Endodermal cell (in vitro differentiated cells): Measurements from ENCODE around the gene ATG9B. TPM values are rescaled to one million over a fixed set of nuclear protein-coding genes. Genes with fewer than 3 reads are reported as not detected.

Source experiments
- DNase-seq: peaks from one replicate; pipeline ENCODE4 v3.0.0-alpha.2; 2017
- H3K27ac ChIP-seq: 2 replicates; pipeline ENCODE4 v1.5.1; 2013; ENCODE audit warnings: mild to moderate bottlenecking, low read depth, low read length, moderate library complexity
- H3K27me3 ChIP-seq: 2 replicates; pipeline ENCODE4 v1.6.1; 2013; ENCODE audit warnings: mild to moderate bottlenecking, low read length, moderate library complexity; ENCODE audit not compliant: insufficient read depth, control insufficient read depth, poor library complexity, severe bottlenecking
- H3K36me3 ChIP-seq: 2 replicates; pipeline ENCODE4 v1.7.0; 2013; ENCODE audit warnings: mild to moderate bottlenecking, low read length, moderate library complexity; ENCODE audit not compliant: control insufficient read depth, insufficient read depth
- H3K4me1 ChIP-seq: one replicate; pipeline ENCODE4 v1.7.0; 2013; ENCODE audit warnings: low read length; ENCODE audit not compliant: control insufficient read depth, insufficient read depth
- H3K4me3 ChIP-seq: 2 replicates; pipeline ENCODE4 v1.5.1; 2013; ENCODE audit warnings: mild to moderate bottlenecking, low read length, moderate library complexity
- H3K9ac ChIP-seq: 2 replicates; pipeline ENCODE4 v1.6.1; 2013; ENCODE audit warnings: mild to moderate bottlenecking, low read length, moderate library complexity; ENCODE audit not compliant: poor library complexity, severe bottlenecking; ENCODE audit errors: extremely low read depth
- H3K9me3 ChIP-seq: 2 replicates; pipeline ENCODE4 v1.6.1; 2013; ENCODE audit warnings: mild to moderate bottlenecking, low read length, moderate library complexity; ENCODE audit not compliant: control insufficient read depth
- H3K27ac Mint-ChIP-seq: 2 replicates; pipeline ENCODE4 v1.8.0; 2020; ENCODE audit warnings: mixed read lengths
- H3K27me3 Mint-ChIP-seq: 2 replicates; pipeline ENCODE4 v1.8.0; 2021; ENCODE audit warnings: mild to moderate bottlenecking, mixed read lengths; ENCODE audit not compliant: insufficient read depth
- H3K36me3 Mint-ChIP-seq: 2 replicates; pipeline ENCODE4 v1.8.0; 2020; ENCODE audit warnings: low read depth, mixed read lengths
- H3K4me1 Mint-ChIP-seq: 2 replicates; pipeline ENCODE4 v1.8.0; 2020; ENCODE audit warnings: mixed read lengths
- H3K4me3 Mint-ChIP-seq: 2 replicates; pipeline ENCODE4 v1.8.0; 2020; ENCODE audit warnings: mild to moderate bottlenecking, moderate library complexity, mixed read lengths
- H3K9me3 Mint-ChIP-seq: 2 replicates; pipeline ENCODE4 v1.8.0; 2020; ENCODE audit warnings: mild to moderate bottlenecking, mixed read lengths
- WGBS, 2 experiments: methylation state at CpG; one replicate each; pipeline versions ENCODE4 v1.1.5 to v1.1.7; 2013; ENCODE audit warnings: missing lambda C conversion rate in 2 of 2, mixed read lengths in 1 of 2; ENCODE audit not compliant: insufficient coverage in 1 of 2, insufficient read length in 1 of 2; 5-methylcytosine and 5-hydroxymethylcytosine counted together
- total RNA-seq, 2 donors: library from RNA; stranded (reverse); fragmentation: NEBNext Ultra II Directional in 1 of 2; extraction: Animal tissue kit (Norgen Biotek cat#: 25700) in 1 of 2; gene quantifications; 2 replicates in 1 of 2; 3 replicates in 1 of 2; pipeline ENCODE4 v1.2.1, GENCODE V29; 2021
- TF ChIP-seq, protein P1 (sequence below): fragments of 200-600 bp; sonication (generic); conservative IDR thresholded peaks from 2 replicates; pipeline ENCODE4 v1.5.0; 2021; ENCODE audit warnings: antibody characterized with exemption, mild to moderate bottlenecking

Gene ATG9B
- total RNA-seq, 2 donors from 2014 or later, result 2.0 to 3.0 TPM

DNA sequence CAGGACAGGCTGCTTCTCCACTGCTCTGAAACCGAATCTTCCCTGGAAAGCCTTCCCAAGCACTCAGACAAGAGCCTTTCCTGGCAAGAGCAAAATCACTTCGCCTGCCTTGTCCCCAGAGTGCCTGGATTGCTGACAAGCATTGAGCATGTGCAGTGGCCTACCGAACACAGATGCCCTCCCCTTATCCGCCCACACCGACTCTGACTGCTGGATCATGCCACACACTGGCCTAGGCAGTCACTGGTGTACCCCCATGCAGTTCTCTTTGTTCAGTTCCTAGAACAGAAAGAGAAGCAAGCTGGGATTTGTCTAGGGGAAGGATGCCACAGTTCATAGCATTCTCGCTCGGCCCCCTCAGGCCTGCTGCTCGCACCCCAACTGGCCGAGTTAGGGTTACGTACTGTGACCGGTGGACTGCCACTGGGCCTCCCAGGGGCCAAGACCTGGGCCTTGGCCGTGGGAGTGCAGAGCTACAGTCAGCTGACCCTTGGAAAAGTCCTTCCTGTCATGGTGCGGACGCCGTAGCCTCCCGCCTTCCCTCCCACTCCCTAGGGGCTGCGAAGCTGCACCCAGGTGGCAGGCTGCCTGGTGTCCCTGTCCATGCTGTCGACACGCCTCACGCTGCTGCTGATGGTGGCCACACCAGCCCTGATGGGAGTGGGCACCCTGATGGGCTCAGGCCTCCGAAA is 10.9 kb upstream of the ATG9B start:
- H3K9me3 Mint-ChIP-seq, result no peaks in the 10 kb centered on the region
- Histone ChIP-seq H3K36me3 (peaks cover 10% of the 10 kb centered on the region), H3K9ac (no peak overlapping the region), H3K9me3 (no peaks in the 10 kb centered on the region), H3K27me3 (no peaks in the 10 kb centered on the region), H3K27ac (no peak overlapping the region), H3K4me1 (peaks cover 6% of the 10 kb centered on the region), H3K4me3 (no peak overlapping the region)
- H3K36me3 Mint-ChIP-seq, result peaks cover 8% of the 10 kb centered on the region
- peaks cover 3% of the 10 kb centered on the region for H3K4me1 Mint-ChIP-seq
- no peak for DNase-seq
- H3K4me3 Mint-ChIP-seq, result no peak overlapping the region
- 88 to 90% methylated on average over 12 to 21 of the region's 21 CpGs for WGBS, 2 experiments
- no peak overlapping the region for H3K27ac Mint-ChIP-seq
- TF ChIP-seq, protein P1, sequence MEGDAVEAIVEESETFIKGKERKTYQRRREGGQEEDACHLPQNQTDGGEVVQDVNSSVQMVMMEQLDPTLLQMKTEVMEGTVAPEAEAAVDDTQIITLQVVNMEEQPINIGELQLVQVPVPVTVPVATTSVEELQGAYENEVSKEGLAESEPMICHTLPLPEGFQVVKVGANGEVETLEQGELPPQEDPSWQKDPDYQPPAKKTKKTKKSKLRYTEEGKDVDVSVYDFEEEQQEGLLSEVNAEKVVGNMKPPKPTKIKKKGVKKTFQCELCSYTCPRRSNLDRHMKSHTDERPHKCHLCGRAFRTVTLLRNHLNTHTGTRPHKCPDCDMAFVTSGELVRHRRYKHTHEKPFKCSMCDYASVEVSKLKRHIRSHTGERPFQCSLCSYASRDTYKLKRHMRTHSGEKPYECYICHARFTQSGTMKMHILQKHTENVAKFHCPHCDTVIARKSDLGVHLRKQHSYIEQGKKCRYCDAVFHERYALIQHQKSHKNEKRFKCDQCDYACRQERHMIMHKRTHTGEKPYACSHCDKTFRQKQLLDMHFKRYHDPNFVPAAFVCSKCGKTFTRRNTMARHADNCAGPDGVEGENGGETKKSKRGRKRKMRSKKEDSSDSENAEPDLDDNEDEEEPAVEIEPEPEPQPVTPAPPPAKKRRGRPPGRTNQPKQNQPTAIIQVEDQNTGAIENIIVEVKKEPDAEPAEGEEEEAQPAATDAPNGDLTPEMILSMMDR, result no peak
- H3K27me3 Mint-ChIP-seq, result no peaks in the 10 kb centered on the region

DNA sequence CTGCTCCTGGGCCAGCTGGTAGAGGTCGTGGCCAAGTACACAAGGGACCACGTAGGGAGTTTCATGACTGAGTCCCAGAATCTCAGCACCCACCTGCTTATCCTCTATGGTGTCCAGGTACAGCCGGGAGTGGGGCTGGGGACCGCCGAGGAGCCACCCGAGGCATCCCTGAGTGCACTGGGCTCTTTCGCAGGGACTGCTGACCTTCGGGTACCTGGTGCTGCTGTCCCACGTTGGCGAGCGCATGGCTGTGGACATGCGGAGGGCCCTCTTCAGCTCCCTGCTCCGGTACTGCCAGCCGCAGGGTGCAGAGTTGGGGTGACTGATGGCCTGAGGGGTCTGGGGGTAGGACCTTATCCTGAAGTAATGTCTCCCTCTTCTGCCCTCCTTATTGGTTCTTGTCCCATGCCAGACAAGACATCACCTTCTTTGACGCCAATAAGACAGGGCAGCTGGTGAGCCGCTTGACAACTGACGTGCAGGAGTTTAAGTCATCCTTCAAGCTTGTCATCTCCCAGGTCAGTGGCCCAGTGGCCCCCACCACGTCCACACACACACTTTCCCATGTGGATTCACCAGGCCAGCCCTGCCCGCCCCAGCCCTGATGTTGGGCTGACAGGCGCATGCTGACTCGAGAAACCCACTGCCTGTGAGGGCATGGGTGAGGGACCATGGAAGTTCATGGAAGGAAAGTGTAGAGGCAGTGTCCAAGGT is 10.2 kb upstream of the ATG9B start:
- H3K4me1 ChIP-seq, result peaks cover 4% of the 10 kb centered on the region
- Mint-ChIP-seq H3K36me3 (peaks cover 8% of the 10 kb centered on the region), H3K4me3 (no peak overlapping the region), H3K27me3 (no peaks in the 10 kb centered on the region), H3K4me1 (peaks cover 3% of the 10 kb centered on the region), H3K9me3 (no peaks in the 10 kb centered on the region), H3K27ac (no peak overlapping the region)
- no peaks in the 10 kb centered on the region for H3K9me3 ChIP-seq
- H3K27ac ChIP-seq, result no peak overlapping the region
- DNase-seq, result no peak
- no peak overlapping the region for H3K9ac ChIP-seq
- peaks cover 10% of the 10 kb centered on the region for H3K36me3 ChIP-seq
- H3K27me3 ChIP-seq, result no peaks in the 10 kb centered on the region
- WGBS, 2 experiments, result 95 to 97% methylated on average over 19 to 21 of the region's 21 CpGs
- TF ChIP-seq, protein P1, result no peak
- H3K4me3 ChIP-seq, result no peak overlapping the region

DNA sequence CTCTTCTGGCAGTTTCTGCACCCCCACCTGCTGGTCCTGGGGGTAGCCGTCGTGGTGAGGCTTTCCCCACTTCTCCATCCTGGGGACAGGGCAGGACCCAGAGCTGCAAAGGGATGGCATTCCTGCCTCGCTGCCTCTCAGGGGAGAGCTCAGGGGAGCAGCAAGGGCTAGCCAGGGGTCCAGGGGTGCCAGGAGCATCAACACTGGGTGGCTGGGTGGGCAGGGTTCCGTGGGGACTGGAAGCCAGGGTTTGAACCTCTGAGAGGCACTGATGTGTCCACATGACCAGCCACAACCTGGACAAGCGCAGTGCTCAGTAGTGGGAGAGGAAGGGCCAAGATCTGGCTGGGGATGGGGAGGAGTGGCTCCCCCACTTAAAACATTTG is 9.6 kb upstream of the ATG9B start:
- no peaks in the 10 kb centered on the region for H3K9me3 Mint-ChIP-seq
- Histone ChIP-seq H3K27me3 (no peaks in the 10 kb centered on the region), H3K4me1 (no peaks in the 10 kb centered on the region), H3K27ac (no peak overlapping the region), H3K4me3 (no peak overlapping the region), H3K9ac (no peak overlapping the region), H3K9me3 (no peaks in the 10 kb centered on the region), H3K36me3 (peaks cover 10% of the 10 kb centered on the region)
- no peaks in the 10 kb centered on the region for H3K27me3 Mint-ChIP-seq
- 93 to 95% methylated on average over 3 to 5 of the region's 5 CpGs for WGBS, 2 experiments
- TF ChIP-seq, protein P1, result no peak
- peaks cover 8% of the 10 kb centered on the region for H3K36me3 Mint-ChIP-seq
- H3K4me3 Mint-ChIP-seq, result no peak overlapping the region
- H3K27ac Mint-ChIP-seq, result no peak overlapping the region
- H3K4me1 Mint-ChIP-seq, result peaks cover 3% of the 10 kb centered on the region
- no peak for DNase-seq
